Astrocyte of the spinal cord (primary cell): ENCODE data around the gene FSCB.
"Not testable (repeated sequence)": the region's sequence is repeated elsewhere in the genome, so short reads cannot be mapped to it uniquely, and the experiment has no call there.

Source experiments
- DNase-seq: peaks from one replicate; pipeline ENCODE4 v3.0.0; 2011; ENCODE audit warnings: low read depth, low spot score
- H3K4me3 ChIP-seq: 2 replicates; pipeline ENCODE4 v1.5.1; 2011; ENCODE audit warnings: low read depth, mild to moderate bottlenecking, low read length, moderate library complexity
- in situ Hi-C: cut with HindIII; loops from 2 replicates; pipeline ENCODE4 v1.10.0; 2017; ENCODE audit warnings: low sequenced_read_pairs
- TF ChIP-seq, protein P1 (sequence below): IDR thresholded peaks from 2 replicates; pipeline ENCODE4 v1.5.1; 2012; ENCODE audit warnings: low read depth, mild to moderate bottlenecking, low read length, inconsistent platforms

FSCB gene, protein sequence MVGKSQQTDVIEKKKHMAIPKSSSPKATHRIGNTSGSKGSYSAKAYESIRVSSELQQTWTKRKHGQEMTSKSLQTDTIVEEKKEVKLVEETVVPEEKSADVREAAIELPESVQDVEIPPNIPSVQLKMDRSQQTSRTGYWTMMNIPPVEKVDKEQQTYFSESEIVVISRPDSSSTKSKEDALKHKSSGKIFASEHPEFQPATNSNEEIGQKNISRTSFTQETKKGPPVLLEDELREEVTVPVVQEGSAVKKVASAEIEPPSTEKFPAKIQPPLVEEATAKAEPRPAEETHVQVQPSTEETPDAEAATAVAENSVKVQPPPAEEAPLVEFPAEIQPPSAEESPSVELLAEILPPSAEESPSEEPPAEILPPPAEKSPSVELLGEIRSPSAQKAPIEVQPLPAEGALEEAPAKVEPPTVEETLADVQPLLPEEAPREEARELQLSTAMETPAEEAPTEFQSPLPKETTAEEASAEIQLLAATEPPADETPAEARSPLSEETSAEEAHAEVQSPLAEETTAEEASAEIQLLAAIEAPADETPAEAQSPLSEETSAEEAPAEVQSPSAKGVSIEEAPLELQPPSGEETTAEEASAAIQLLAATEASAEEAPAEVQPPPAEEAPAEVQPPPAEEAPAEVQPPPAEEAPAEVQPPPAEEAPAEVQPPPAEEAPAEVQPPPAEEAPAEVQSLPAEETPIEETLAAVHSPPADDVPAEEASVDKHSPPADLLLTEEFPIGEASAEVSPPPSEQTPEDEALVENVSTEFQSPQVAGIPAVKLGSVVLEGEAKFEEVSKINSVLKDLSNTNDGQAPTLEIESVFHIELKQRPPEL

DNA sequence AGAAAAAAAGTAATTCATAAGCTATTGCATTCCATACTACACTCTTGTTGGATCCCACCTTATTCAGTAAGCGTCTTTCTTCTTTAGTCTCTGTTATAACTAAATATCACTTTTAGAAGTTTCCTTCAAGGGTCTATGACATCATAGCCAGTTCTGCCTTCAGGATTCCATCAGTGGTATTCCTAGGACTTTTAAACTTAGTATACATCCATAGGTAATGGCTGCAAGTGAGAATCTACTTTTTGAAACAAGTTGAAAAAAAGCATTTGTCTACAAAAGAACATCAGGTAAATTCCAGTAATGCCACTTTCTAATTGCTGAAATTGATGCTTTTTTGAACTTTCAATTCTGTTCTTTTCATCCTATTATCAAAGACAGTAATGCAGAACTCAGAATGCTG, at the start of gene FSCB:
Gene FSCB (minus strand): TSS at position 101 of the 400 bp plus-strand sequence. CDS start 296 bp downstream, outside the sequence.
- no peak within 1 kb of the TSS for H3K4me3 ChIP-seq
- TF ChIP-seq, protein P1, sequence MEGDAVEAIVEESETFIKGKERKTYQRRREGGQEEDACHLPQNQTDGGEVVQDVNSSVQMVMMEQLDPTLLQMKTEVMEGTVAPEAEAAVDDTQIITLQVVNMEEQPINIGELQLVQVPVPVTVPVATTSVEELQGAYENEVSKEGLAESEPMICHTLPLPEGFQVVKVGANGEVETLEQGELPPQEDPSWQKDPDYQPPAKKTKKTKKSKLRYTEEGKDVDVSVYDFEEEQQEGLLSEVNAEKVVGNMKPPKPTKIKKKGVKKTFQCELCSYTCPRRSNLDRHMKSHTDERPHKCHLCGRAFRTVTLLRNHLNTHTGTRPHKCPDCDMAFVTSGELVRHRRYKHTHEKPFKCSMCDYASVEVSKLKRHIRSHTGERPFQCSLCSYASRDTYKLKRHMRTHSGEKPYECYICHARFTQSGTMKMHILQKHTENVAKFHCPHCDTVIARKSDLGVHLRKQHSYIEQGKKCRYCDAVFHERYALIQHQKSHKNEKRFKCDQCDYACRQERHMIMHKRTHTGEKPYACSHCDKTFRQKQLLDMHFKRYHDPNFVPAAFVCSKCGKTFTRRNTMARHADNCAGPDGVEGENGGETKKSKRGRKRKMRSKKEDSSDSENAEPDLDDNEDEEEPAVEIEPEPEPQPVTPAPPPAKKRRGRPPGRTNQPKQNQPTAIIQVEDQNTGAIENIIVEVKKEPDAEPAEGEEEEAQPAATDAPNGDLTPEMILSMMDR, result no peak
- in situ Hi-C loops, result no loop called here
- DNase-seq, result no peak

DNA sequence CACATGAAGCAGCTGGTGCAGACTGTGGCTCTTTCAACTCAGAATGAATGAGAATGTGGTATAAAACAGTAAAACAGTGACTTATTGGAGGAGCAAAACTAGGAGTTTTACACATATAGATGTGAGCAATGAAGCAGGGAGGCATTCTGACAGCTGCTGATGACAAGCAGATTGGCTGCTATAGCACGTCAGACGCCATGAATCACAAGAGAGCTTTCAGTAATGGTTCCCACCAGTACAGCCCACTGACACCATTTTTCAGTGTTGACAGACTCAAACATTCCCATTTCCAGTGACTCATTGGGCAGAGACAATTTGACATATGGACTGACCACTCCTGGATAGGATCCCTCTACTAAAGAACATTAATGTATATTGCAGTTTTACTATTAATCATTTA, 24.6 kb upstream of the FSCB start:
- TF ChIP-seq, protein P1, result no peak
- no peak overlapping the region for H3K4me3 ChIP-seq
- in situ Hi-C loops, result no loop called here
- DNase-seq, result no peak

DNA sequence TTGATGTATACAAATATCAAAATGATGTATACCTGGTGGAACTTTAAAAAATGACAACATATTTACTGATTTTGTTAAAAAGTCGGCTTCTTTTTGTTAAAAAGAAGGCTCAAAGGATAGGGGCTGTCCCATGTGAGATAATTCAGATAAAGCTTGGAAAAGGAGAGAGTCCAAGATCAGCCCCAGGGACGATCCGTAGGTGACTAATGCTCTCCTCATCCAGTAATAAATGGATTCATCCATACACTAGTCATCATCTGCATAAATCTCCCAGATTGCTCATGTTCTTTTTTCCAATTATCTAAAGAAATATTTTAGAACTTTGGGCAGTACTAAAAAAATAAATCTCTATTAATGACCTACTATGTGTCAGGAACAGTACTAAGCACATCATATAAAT, 23.4 kb upstream of the FSCB start:
- in situ Hi-C loops, result no loop called here
- TF ChIP-seq, protein P1, result no peak
- H3K4me3 ChIP-seq, result no peak overlapping the region
- no peak for DNase-seq

DNA sequence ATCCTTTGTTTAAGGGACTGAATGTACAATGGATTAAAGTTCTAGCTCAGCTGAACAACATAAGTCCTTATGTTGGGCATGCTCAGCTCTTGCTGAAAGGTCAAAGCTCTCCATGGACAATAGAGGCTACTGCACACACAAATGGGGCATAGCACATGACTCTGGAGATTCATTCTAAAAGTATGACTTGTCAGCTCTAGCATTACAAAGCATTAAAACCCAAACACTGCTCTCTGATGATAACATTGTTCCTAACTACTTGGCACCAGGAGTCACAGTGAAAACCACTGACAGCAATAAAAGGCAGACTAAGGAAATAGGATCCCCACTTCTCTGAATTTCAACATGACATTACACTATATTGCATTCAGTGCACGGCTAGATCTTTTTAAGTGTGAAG, 21.9 kb upstream of the FSCB start:
- no peak overlapping the region for H3K4me3 ChIP-seq
- in situ Hi-C loops, result no loop called here
- DNase-seq, result peak; percentile 3
- TF ChIP-seq, protein P1, result no peak

DNA sequence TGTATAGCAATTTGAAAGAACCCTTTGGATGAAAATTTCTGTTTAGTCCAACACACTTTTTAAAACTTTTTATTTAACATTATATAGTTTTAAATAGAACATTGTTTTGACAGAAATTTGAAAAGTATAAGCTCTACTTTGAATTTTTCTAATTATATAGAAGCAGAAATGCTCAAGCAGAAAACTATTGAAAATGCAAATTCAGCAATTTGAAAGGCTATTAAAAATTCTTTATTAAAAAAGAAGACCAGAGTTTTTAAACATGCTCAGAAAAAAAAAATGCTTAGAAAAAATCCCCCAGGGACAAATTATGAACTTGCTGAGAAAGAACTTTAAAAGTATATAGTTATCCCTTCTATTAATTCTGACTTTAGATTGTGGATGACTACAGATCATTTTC, 21.1 kb upstream of the FSCB start:
- no peak for DNase-seq
- TF ChIP-seq, protein P1, result no peak
- H3K4me3 ChIP-seq, result no peak overlapping the region
- in situ Hi-C loops, result no loop called here

DNA sequence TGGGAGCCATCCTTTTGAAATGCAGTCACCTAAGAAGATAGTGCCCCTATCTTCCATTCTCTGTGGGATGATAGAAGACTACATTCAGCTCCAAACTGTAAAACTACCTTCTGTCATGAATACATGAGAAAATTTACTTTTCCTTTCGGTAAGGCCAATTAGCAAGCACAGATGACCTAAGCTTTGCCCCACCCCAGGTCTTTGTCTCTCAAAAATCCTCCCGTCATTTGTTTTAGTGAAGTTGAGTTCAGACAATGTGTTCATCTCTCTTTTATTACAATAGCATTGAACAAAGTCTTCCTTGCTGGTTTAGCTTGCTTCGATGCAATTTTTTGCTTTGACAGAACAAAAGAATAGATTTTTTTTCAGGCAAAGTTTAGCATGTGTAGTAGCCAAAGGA, 18.2 kb upstream of the FSCB start:
- no peak for DNase-seq
- TF ChIP-seq, protein P1, result no peak
- H3K4me3 ChIP-seq, result no peak overlapping the region
- in situ Hi-C loops, result no loop called here

DNA sequence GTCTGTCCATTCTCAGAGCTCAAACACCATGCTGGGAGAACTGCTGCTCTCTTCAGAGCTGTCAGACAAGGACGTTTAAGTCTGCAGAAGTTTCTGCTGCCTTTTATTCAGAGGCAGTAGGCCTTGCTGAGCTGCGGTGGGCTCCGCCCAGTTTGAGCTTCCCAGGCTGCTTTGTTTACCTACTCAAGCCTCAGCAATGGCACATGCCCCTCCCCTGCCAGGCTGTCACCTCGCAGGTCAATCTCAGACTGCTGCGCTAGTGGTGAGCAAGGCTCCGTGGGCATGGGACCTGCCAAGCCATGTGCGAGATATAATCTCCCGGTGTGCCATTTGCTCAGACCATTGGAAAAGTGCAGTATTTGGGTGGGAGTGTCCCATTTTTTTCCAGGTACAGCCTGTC, 8.6 kb upstream of the FSCB start:
- H3K4me3 ChIP-seq, in situ Hi-C loops, DNase-seq: not testable (repeated sequence)
